HG03060 (cell line): ENCODE results near the gene FLNB.
"Not testable (repeated sequence)": the region's sequence is repeated elsewhere in the genome, so short reads cannot be mapped to it uniquely, and the experiment has no call there.

Experiments used
- ATAC-seq: cut with Tn5 transposase; IDR thresholded peaks from one replicate; pipeline ENCODE4 v1.9.1; 2021; ENCODE audit warnings: low read depth, moderate number of reproducible peaks; ENCODE audit not compliant: unreplicated experiment

The FLNB gene

GRCh38 chr3:58048301-58048700 is 40.1 kb downstream of the FLNB start:
- ATAC-seq = no peak

- ATAC-seq = no peak
These were observed 41.0 kb downstream of the FLNB start for GRCh38 chr3:58049143-58049785.

- no peak for ATAC-seq
These were observed 43.0 kb downstream of the FLNB start for GRCh38 chr3:58051196-58051595.

GRCh38 chr3:58051658-58052261 is 43.5 kb downstream of the FLNB start:
- ATAC-seq = not testable (repeated sequence)

- peak; percentile 40 for ATAC-seq
These were observed 44.4 kb downstream of the FLNB start for GRCh38 chr3:58052373-58053273.

GRCh38 chr3:58054652-58055051 is 46.4 kb downstream of the FLNB start:
- no peak for ATAC-seq

GRCh38 chr3:58055314-58055713 is 47.1 kb downstream of the FLNB start:
- no peak for ATAC-seq

- ATAC-seq = not testable (repeated sequence)
These were observed 47.7 kb downstream of the FLNB start for GRCh38 chr3:58055891-58056290.

GRCh38 chr3:58058361-58059263 is 50.4 kb downstream of the FLNB start:
- no peak for ATAC-seq

GRCh38 chr3:58059349-58060321 is 51.4 kb downstream of the FLNB start:
- ATAC-seq = no peak

GRCh38 chr3:58062472-58062871 is 54.2 kb downstream of the FLNB start:
- ATAC-seq = no peak

- no peak for ATAC-seq
These were observed 55.0 kb downstream of the FLNB start for GRCh38 chr3:58063022-58063815.

- ATAC-seq = no peak
These were observed 56.9 kb downstream of the FLNB start for GRCh38 chr3:58064923-58065638.

- no peak for ATAC-seq
These were observed 57.5 kb downstream of the FLNB start for GRCh38 chr3:58065700-58066167.

- ATAC-seq = no peak
These were observed 58.6 kb downstream of the FLNB start for GRCh38 chr3:58066842-58067241.

GRCh38 chr3:58068122-58068809 is 60.0 kb downstream of the FLNB start:
- ATAC-seq = no peak

GRCh38 chr3:58071480-58071971 is 63.3 kb downstream of the FLNB start:
- no peak for ATAC-seq
